ENCODE data around the gene BPIFB2.

- TF ChIP-seq CTCF (IDR thresholded peaks at IDR 0.05), result no peak
- TF ChIP-seq POLR2A (IDR thresholded peaks at IDR 0.05), result no peak
Measured at GRCh38 chr20:33053291-33054106, 46.0 kb downstream of the BPIFB2 start, which contains the start of gene BPIFB3.
